ENCODE data around the gene EGF.

- TF ChIP-seq CTCF (conservative IDR thresholded peaks at IDR 0.05; ENCODE audit: low read length) (no peak), EZH2phosphoT487 (IDR thresholded peaks at IDR 0.05; ENCODE audit: borderline replicate concordance, low read depth, low read length) (no peak)
Observed at GRCh38 chr4:110002326-110002725, 89.6 kb downstream of the EGF start.

Data from OCI-LY7 (cell line).